Spleen (tissue), 11 donors: ENCODE data around the gene MYO5B. TPM values are rescaled to one million over a fixed set of nuclear protein-coding genes. Genes with fewer than 3 reads are reported as not detected.

Experiments
- DNase-seq: peaks from one replicate; pipeline ENCODE4 v3.0.0-alpha.2; 2020
- H3K27ac ChIP-seq, 8 donors: fragments of 200-600 bp; sonication (generic) in 7 of 8; 1 replicate in 4 of 8; 2 replicates in 4 of 8; pipeline versions ENCODE4 v1.5.0 to v1.8.0; 2016 to 2021; ENCODE audit warnings: inconsistent platforms in 4 of 8, mild to moderate bottlenecking in 4 of 8, moderate library complexity in 1 of 8
- H3K27me3 ChIP-seq, 7 donors: fragments of 200-600 bp; sonication (generic) in 6 of 7; replicated peaks in 1 of 7; 1 replicate in 4 of 7; 2 replicates in 3 of 7; pipeline versions ENCODE4 v1.5.0 to v1.8.0; 2016 to 2021; ENCODE audit warnings: inconsistent platforms in 3 of 7, mild to moderate bottlenecking in 1 of 7
- H3K36me3 ChIP-seq, 6 donors: fragments of 200-600 bp; sonication (generic) in 5 of 6; 1 replicate in 4 of 6; 2 replicates in 2 of 6; pipeline versions ENCODE4 v1.5.0 to v1.8.0; 2016 to 2021; ENCODE audit warnings: inconsistent platforms in 2 of 6
- H3K4me1 ChIP-seq, 6 donors: fragments of 200-600 bp; sonication (generic) in 5 of 6; 1 replicate in 3 of 6; 2 replicates in 3 of 6; pipeline versions ENCODE4 v1.5.0 to v1.8.0; 2016 to 2021; ENCODE audit warnings: inconsistent platforms in 3 of 6
- H3K4me3 ChIP-seq, 8 donors: fragments of 200-600 bp; sonication (generic) in 7 of 8; 1 replicate in 4 of 8; 2 replicates in 4 of 8; pipeline versions ENCODE4 v1.5.0 to v1.8.0; 2016 to 2021; ENCODE audit warnings: inconsistent platforms in 4 of 8, mild to moderate bottlenecking in 4 of 8, moderate library complexity in 2 of 8
- H3K9me3 ChIP-seq, 8 donors: fragments of 200-600 bp; sonication (generic) in 7 of 8; 1 replicate in 4 of 8; 2 replicates in 4 of 8; pipeline versions ENCODE4 v1.5.0 to v1.8.0; 2016 to 2021; ENCODE audit warnings: inconsistent platforms in 4 of 8
- CTCF ChIP-seq, 11 experiments: fragments of 200-600 bp in 7 of 11; fragments of 450-650 bp in 4 of 11; sonication (generic) in 4 of 11; IDR thresholded peaks in 8 of 11; conservative IDR thresholded peaks in 3 of 11; 1 replicate in 7 of 11; 2 replicates in 4 of 11; pipeline versions ENCODE4 v1.4.0 to v1.8.0; 2016 to 2021; ENCODE audit warnings: antibody characterized with exemption in 11 of 11, inconsistent platforms in 4 of 11, mild to moderate bottlenecking in 1 of 11
- POLR2A ChIP-seq, 3 donors: fragments of 450-650 bp; IDR thresholded peaks; one replicate each; pipeline ENCODE4 v1.5.1; 2017; ENCODE audit warnings: antibody characterized with exemption in 3 of 3, mild to moderate bottlenecking in 1 of 3
- POLR2AphosphoS5 ChIP-seq, 3 donors: sonication (generic); formaldehyde crosslinking; IDR thresholded peaks; one replicate each; pipeline ENCODE4 v1.5.1; 2017; ENCODE audit warnings: antibody characterized with exemption in 3 of 3
- WGBS, 5 donors: extraction: QIAGEN DNeasy Blood & Tissue Kit in 3 of 5; methylation state at CpG; one replicate each; pipeline versions ENCODE4 v1.1.5 to v1.1.7; 2013 to 2018; 5-methylcytosine and 5-hydroxymethylcytosine counted together
- intact Hi-C: fragments of 100-400 bp; cut with DNase I; formaldehyde crosslinking; loops from one replicate; pipeline ENCODE4 v1.15.0; 2023; ENCODE audit warnings: low total_unique reads
- polyA plus RNA-seq, 3 donors: library from polyadenylated mRNA; stranded (reverse); fragments of 200-250 nt; gene quantifications; one replicate each; pipeline ENCODE4 v1.2.1, GENCODE V29; 2013
- total RNA-seq, 7 donors: library from RNA; depleted of rRNA in 3 of 7; stranded (reverse); fragments of >200 nt in 3 of 7; fragmentation: NEBNext Ultra II Directional in 4 of 7; extraction: Animal tissue kit (Norgen Biotek cat#: 25700) in 4 of 7; gene quantifications; one replicate each; pipeline versions ENCODE4 v1.1.0 to v1.2.1, GENCODE V29; 2016 to 2021
- donor health status: healthy with polysubstance abuse.
- donor health status: DM: no; HTN: no; CAD: no; lungs with moderate emphysema.
- donor health status: DM: no; HTN: no; CAD: no.
- donor health status: Bipolar disorder and iron deficiency.
- donor health status: healthy.
- donor health status: DM: no; HTN: no; CAD: no.
- donor health status: DM: yes; HTN: yes; CAD: no.

The MYO5B gene
- total and polyA plus RNA-seq, 10 donors, result 0.74 to 6.0 (median 2.4) TPM

GRCh38 chr18:49944663-49945062 lies 250.3 kb downstream of the MYO5B start:
- Histone ChIP-seq H3K4me1 (no peaks in the 10 kb centered on the region), H3K9me3 (no peaks in the 10 kb centered on the region), H3K4me3 (no peak overlapping the region), H3K27me3 (no peaks in the 10 kb centered on the region), H3K27ac (no peak overlapping the region), H3K36me3 (no peaks in the 10 kb centered on the region)
- DNase-seq, result no peak
- intact Hi-C loops, result no loop called here
- TF ChIP-seq CTCF (IDR thresholded peaks at IDR 0.05 in 8 of 11, conservative IDR thresholded peaks at IDR 0.05 in 3 of 11), result no peak
- TF ChIP-seq POLR2AphosphoS5 (IDR thresholded peaks at IDR 0.05), result no peak
- no peak for TF ChIP-seq POLR2A (IDR thresholded peaks at IDR 0.05)
- 60 to 72% (median 63%) methylated on average over 8 of the region's 8 CpGs for WGBS, 5 donors

- Histone ChIP-seq H3K36me3 (peaks cover 0 to 7% (median 0%) of the 10 kb centered on the region in 6 donors), H3K27me3 (peaks cover 0 to 1% (median 0%) of the 10 kb centered on the region in 7 donors), H3K4me3 (no peak overlapping the region), H3K9me3 (no peaks in the 10 kb centered on the region), H3K27ac (no peak overlapping the region), H3K4me1 (peaks cover 0 to 13% (median 2%) of the 10 kb centered on the region in 6 donors)
- 75 to 93% (median 91%) methylated on average over 4 of the region's 4 CpGs for WGBS, 5 donors
- intact Hi-C loops, result no loop called here
- TF ChIP-seq CTCF (IDR thresholded peaks at IDR 0.05 in 8 of 11, conservative IDR thresholded peaks at IDR 0.05 in 3 of 11) (no peak), POLR2AphosphoS5 (IDR thresholded peaks at IDR 0.05) (no peak), POLR2A (IDR thresholded peaks at IDR 0.05) (no peak)
- no peak for DNase-seq
These were observed 258.1 kb downstream of the MYO5B start for GRCh38 chr18:49936821-49937220.

GRCh38 chr18:49935215-49935614 lies 259.7 kb downstream of the MYO5B start:
- intact Hi-C loops, result no loop called here
- peaks cover 0 to 13% (median 2%) of the 10 kb centered on the region in 6 donors for H3K4me1 ChIP-seq
- H3K27ac ChIP-seq, result no peak overlapping the region
- 57 to 88% (median 79%) methylated on average over 4 of the region's 4 CpGs for WGBS, 5 donors
- peaks cover 0 to 7% (median 0%) of the 10 kb centered on the region in 7 donors for H3K27me3 ChIP-seq
- TF ChIP-seq POLR2A (IDR thresholded peaks at IDR 0.05), result no peak
- no peak for TF ChIP-seq CTCF (IDR thresholded peaks at IDR 0.05 in 8 of 11, conservative IDR thresholded peaks at IDR 0.05 in 3 of 11)
- no peak for TF ChIP-seq POLR2AphosphoS5 (IDR thresholded peaks at IDR 0.05)
- H3K36me3 ChIP-seq, result peaks cover 0 to 7% (median 0%) of the 10 kb centered on the region in 6 donors
- no peak overlapping the region for H3K4me3 ChIP-seq
- no peaks in the 10 kb centered on the region for H3K9me3 ChIP-seq
- DNase-seq, result no peak

GRCh38 chr18:49934457-49934856 lies 260.5 kb downstream of the MYO5B start:
- 47 to 80% (median 75%) methylated on average over 2 of the region's 2 CpGs for WGBS, 5 donors
- H3K4me3 ChIP-seq, result no peak overlapping the region
- no peaks in the 10 kb centered on the region for H3K9me3 ChIP-seq
- H3K27ac ChIP-seq, result no peak overlapping the region
- H3K27me3 ChIP-seq, result peaks cover 0 to 10% (median 0%) of the 10 kb centered on the region in 7 donors
- intact Hi-C loops, result no loop called here
- no peak for DNase-seq
- TF ChIP-seq CTCF (IDR thresholded peaks at IDR 0.05 in 8 of 11, conservative IDR thresholded peaks at IDR 0.05 in 3 of 11), result no peak
- no peak for TF ChIP-seq POLR2AphosphoS5 (IDR thresholded peaks at IDR 0.05)
- peaks cover 0 to 7% (median 0%) of the 10 kb centered on the region in 6 donors for H3K36me3 ChIP-seq
- H3K4me1 ChIP-seq, result peaks cover 0 to 13% (median 2%) of the 10 kb centered on the region in 6 donors
